ENCODE data around the gene SLC24A3. TPM values are rescaled to one million over a fixed set of nuclear protein-coding genes. Genes with fewer than 3 reads are reported as not detected.

Gene SLC24A3
- total RNA-seq, 1 donor from 2014 or later, result 0.79 TPM

GRCh38 chr20:19176470-19177052 is 35.9 kb upstream of the SLC24A3 start:
- H3K27me3 Mint-ChIP-seq (ENCODE audit: low read depth, unreplicated experiment), result peaks cover 2% of the 10 kb centered on the region
- H3K4me2 ChIP-seq (ENCODE audit: low read length), result no peak overlapping the region
- H3K9ac ChIP-seq (ENCODE audit: low read length), result no peak overlapping the region
- H3K4me1 Mint-ChIP-seq (ENCODE audit: low read depth, unreplicated experiment), result no peaks in the 10 kb centered on the region
- H3K4me3 Mint-ChIP-seq (ENCODE audit: unreplicated experiment), result no peak overlapping the region
- H3K36me3 Mint-ChIP-seq (ENCODE audit: low read depth, unreplicated experiment), result no peaks in the 10 kb centered on the region
- no peak overlapping the region for H3K27ac Mint-ChIP-seq (ENCODE audit: unreplicated experiment)
- no peak for FAIRE-seq
- no peaks in the 10 kb centered on the region for H3K79me2 ChIP-seq (ENCODE audit: insufficient read depth, low read length)
- H2AFZ ChIP-seq (ENCODE audit: low read depth, low read length), result no peak overlapping the region
- H4K20me1 ChIP-seq (ENCODE audit: insufficient read depth, low read length), result no peaks in the 10 kb centered on the region
- TF ChIP-seq CTCF (IDR thresholded peaks at IDR 0.05; ENCODE audit: insufficient read depth, low read depth, low read length), result no peak
- H3K4me3 ChIP-seq (ENCODE audit: insufficient read depth, low read depth, low read length), result no peak overlapping the region
- H3K36me3 ChIP-seq (ENCODE audit: insufficient read depth, low read length), result no peaks in the 10 kb centered on the region
- no peaks in the 10 kb centered on the region for H3K27me3 ChIP-seq (ENCODE audit: insufficient read depth, low read length)
- no peaks in the 10 kb centered on the region for H3K9me3 ChIP-seq (ENCODE audit: insufficient read depth, low read depth, low read length)
- no peak overlapping the region for H3K27ac ChIP-seq (ENCODE audit: low read depth, low read length)
- DNase-seq (ENCODE audit: low read depth), result no peak
- no peaks in the 10 kb centered on the region for H3K4me1 ChIP-seq (ENCODE audit: insufficient read depth, low read length)
- no peaks in the 10 kb centered on the region for H3K9me3 Mint-ChIP-seq (ENCODE audit: unreplicated experiment)

GRCh38 chr20:19181552-19181951 is 30.9 kb upstream of the SLC24A3 start:
- TF ChIP-seq EZH2 (IDR thresholded peaks at IDR 0.05; ENCODE audit: insufficient read depth, low read length) (no peak), CTCF (IDR thresholded peaks at IDR 0.05; ENCODE audit: insufficient read depth, low read depth, low read length) (no peak)
- DNase-seq (ENCODE audit: low read depth) (no peak), FAIRE-seq (no peak)

GRCh38 chr20:19185083-19185482 is 27.4 kb upstream of the SLC24A3 start:
- Histone ChIP-seq H3K9me3 (ENCODE audit: insufficient read depth, low read depth, low read length) (no peaks in the 10 kb centered on the region), H3K79me2 (ENCODE audit: insufficient read depth, low read length) (no peaks in the 10 kb centered on the region), H3K36me3 (ENCODE audit: insufficient read depth, low read length) (no peaks in the 10 kb centered on the region), H2AFZ (ENCODE audit: low read depth, low read length) (no peak overlapping the region), H4K20me1 (ENCODE audit: insufficient read depth, low read length) (no peaks in the 10 kb centered on the region), H3K27ac (ENCODE audit: low read depth, low read length) (no peak overlapping the region), H3K4me3 (ENCODE audit: insufficient read depth, low read depth, low read length) (no peak overlapping the region), H3K9ac (ENCODE audit: low read length) (no peak overlapping the region), H3K4me1 (ENCODE audit: insufficient read depth, low read length) (no peaks in the 10 kb centered on the region), H3K27me3 (ENCODE audit: insufficient read depth, low read length) (no peaks in the 10 kb centered on the region), H3K4me2 (ENCODE audit: low read length) (no peak overlapping the region)
- H3K36me3 Mint-ChIP-seq (ENCODE audit: low read depth, unreplicated experiment), result no peaks in the 10 kb centered on the region
- no peak for FAIRE-seq
- H3K27ac Mint-ChIP-seq (ENCODE audit: unreplicated experiment), result no peak overlapping the region
- peaks cover 2% of the 10 kb centered on the region for H3K9me3 Mint-ChIP-seq (ENCODE audit: unreplicated experiment)
- no peak overlapping the region for H3K4me3 Mint-ChIP-seq (ENCODE audit: unreplicated experiment)
- no peaks in the 10 kb centered on the region for H3K4me1 Mint-ChIP-seq (ENCODE audit: low read depth, unreplicated experiment)
- DNase-seq (ENCODE audit: low read depth), result no peak
- no peaks in the 10 kb centered on the region for H3K27me3 Mint-ChIP-seq (ENCODE audit: low read depth, unreplicated experiment)
- no peak for TF ChIP-seq CTCF (IDR thresholded peaks at IDR 0.05; ENCODE audit: insufficient read depth, low read depth, low read length)
- TF ChIP-seq EZH2 (IDR thresholded peaks at IDR 0.05; ENCODE audit: insufficient read depth, low read length), result no peak

More at GRCh38 chr20:19181552-19181951, 30.9 kb upstream of the SLC24A3 start:
- Histone ChIP-seq H3K27ac (ENCODE audit: low read depth, low read length) (no peak overlapping the region), H3K36me3 (ENCODE audit: insufficient read depth, low read length) (no peaks in the 10 kb centered on the region), H3K4me3 (ENCODE audit: insufficient read depth, low read depth, low read length) (no peak overlapping the region), H3K4me2 (ENCODE audit: low read length) (no peak overlapping the region), H2AFZ (ENCODE audit: low read depth, low read length) (no peak overlapping the region), H3K27me3 (ENCODE audit: insufficient read depth, low read length) (no peaks in the 10 kb centered on the region), H3K4me1 (ENCODE audit: insufficient read depth, low read length) (no peaks in the 10 kb centered on the region), H3K9ac (ENCODE audit: low read length) (no peak overlapping the region), H3K9me3 (ENCODE audit: insufficient read depth, low read depth, low read length) (no peaks in the 10 kb centered on the region), H4K20me1 (ENCODE audit: insufficient read depth, low read length) (no peaks in the 10 kb centered on the region), H3K79me2 (ENCODE audit: insufficient read depth, low read length) (no peaks in the 10 kb centered on the region)
- H3K9me3 Mint-ChIP-seq (ENCODE audit: unreplicated experiment), result no peaks in the 10 kb centered on the region
- no peaks in the 10 kb centered on the region for H3K27me3 Mint-ChIP-seq (ENCODE audit: low read depth, unreplicated experiment)
- H3K27ac Mint-ChIP-seq (ENCODE audit: unreplicated experiment), result no peak overlapping the region
- no peaks in the 10 kb centered on the region for H3K4me1 Mint-ChIP-seq (ENCODE audit: low read depth, unreplicated experiment)
- H3K36me3 Mint-ChIP-seq (ENCODE audit: low read depth, unreplicated experiment), result no peaks in the 10 kb centered on the region
- H3K4me3 Mint-ChIP-seq (ENCODE audit: unreplicated experiment), result no peak overlapping the region

All from astrocyte (in vitro differentiated cells and primary cell).